Ascending aorta (tissue), 2 donors: ENCODE measurements around the gene CSMD2. TPM values are rescaled to one million over a fixed set of nuclear protein-coding genes. Genes with fewer than 3 reads are reported as not detected.

Experiments used
- DNase-seq, 2 donors: peaks; one replicate each; pipeline ENCODE4 v3.0.0-alpha.2; 2019; ENCODE audit warnings: low spot score in 2 of 2
- H3K27ac ChIP-seq, 2 donors: fragments of 200-600 bp; sonication (generic); one replicate each; pipeline ENCODE4 v1.5.1; 2016 to 2017; ENCODE audit warnings: mild to moderate bottlenecking in 1 of 2
- H3K27me3 ChIP-seq: fragments of 200-600 bp; sonication (generic); one replicate; pipeline ENCODE4 v1.5.1; 2017
- H3K36me3 ChIP-seq, 2 donors: fragments of 200-600 bp; sonication (generic); one replicate each; pipeline ENCODE4 v1.5.1; 2016
- H3K4me1 ChIP-seq, 2 donors: fragments of 200-600 bp; sonication (generic); one replicate each; pipeline ENCODE4 v1.5.1; 2016 to 2017; ENCODE audit warnings: mild to moderate bottlenecking in 1 of 2
- H3K4me3 ChIP-seq, 2 donors: fragments of 200-600 bp; sonication (generic); one replicate each; pipeline ENCODE4 v1.5.1; 2016 to 2017; ENCODE audit warnings: mild to moderate bottlenecking in 1 of 2
- H3K9me3 ChIP-seq, 2 donors: fragments of 200-600 bp; sonication (generic); one replicate each; pipeline ENCODE4 v1.5.1; 2016
- intact Hi-C: fragments of 100-400 bp; cut with DNase I; formaldehyde crosslinking; loops from one replicate; pipeline ENCODE4 v1.15.1; 2023
- total RNA-seq: library from RNA; depleted of rRNA; stranded (reverse); fragments of >200 nt; gene quantifications from one replicate; pipeline ENCODE4 v1.1.0, GENCODE V29; 2016
- TF ChIP-seq, protein P1 (sequence below), 3 experiments: fragments of 200-600 bp in 2 of 3; fragments of 450-650 bp in 1 of 3; sonication (generic) in 2 of 3; IDR thresholded peaks; one replicate each; pipeline ENCODE4 v1.5.1; 2016 to 2019; ENCODE audit warnings: antibody characterized with exemption in 3 of 3, mild to moderate bottlenecking in 1 of 3, moderate library complexity in 1 of 3

The CSMD2 gene
- total RNA-seq, 1 donor from 2014 or later: 10.9 TPM

DNA sequence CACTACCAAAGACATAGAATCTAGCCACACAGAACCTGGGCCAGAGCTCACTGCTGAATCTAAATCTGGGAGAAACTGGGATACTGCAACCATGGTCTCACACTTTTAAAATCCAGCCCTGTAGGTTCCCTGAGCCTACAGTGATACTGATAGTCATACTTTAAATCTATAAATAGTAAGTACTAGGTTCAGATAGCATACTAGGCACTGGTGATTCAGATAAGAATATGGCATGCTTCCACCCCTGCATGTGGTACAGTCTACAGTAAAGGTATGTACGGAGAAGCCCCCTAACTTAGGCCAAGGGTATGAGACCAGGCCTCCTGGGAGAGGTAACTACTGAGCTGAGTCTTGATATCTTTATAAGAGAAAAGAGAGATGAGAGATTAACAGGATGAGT is 494.5 kb downstream of the CSMD2 start:
- Histone ChIP-seq H3K9me3 (no peaks in the 10 kb centered on the region), H3K27ac (no peak overlapping the region), H3K4me1 (no peaks in the 10 kb centered on the region), H3K36me3 (no peaks in the 10 kb centered on the region), H3K27me3 (no peaks in the 10 kb centered on the region), H3K4me3 (no peak overlapping the region)
- intact Hi-C loops: no loop called here
- TF ChIP-seq, protein P1, sequence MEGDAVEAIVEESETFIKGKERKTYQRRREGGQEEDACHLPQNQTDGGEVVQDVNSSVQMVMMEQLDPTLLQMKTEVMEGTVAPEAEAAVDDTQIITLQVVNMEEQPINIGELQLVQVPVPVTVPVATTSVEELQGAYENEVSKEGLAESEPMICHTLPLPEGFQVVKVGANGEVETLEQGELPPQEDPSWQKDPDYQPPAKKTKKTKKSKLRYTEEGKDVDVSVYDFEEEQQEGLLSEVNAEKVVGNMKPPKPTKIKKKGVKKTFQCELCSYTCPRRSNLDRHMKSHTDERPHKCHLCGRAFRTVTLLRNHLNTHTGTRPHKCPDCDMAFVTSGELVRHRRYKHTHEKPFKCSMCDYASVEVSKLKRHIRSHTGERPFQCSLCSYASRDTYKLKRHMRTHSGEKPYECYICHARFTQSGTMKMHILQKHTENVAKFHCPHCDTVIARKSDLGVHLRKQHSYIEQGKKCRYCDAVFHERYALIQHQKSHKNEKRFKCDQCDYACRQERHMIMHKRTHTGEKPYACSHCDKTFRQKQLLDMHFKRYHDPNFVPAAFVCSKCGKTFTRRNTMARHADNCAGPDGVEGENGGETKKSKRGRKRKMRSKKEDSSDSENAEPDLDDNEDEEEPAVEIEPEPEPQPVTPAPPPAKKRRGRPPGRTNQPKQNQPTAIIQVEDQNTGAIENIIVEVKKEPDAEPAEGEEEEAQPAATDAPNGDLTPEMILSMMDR (IDR thresholded peaks at IDR 0.05): no peak
- DNase-seq: no peak

DNA sequence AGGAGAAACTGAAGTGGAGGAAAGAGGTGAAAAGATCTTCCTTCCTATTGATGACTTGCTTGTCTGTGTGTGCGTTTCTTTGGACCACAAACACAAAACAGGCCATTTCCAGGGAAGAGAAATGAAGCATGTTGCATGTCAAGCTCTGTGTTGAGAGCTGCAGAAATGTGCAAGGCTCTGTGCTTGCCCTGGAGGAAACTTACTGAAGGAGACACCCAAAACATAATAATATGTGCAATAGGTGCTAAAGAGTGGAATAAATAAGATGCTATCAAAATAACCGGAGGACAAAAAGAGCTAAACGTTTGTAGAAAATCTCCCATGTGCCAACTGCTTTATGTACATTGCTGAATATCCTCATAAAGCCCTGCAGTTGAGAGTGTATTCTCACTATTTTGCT is 496.3 kb downstream of the CSMD2 start:
- intact Hi-C loops: no loop called here
- TF ChIP-seq, protein P1 (IDR thresholded peaks at IDR 0.05): no peak
- H3K4me3 ChIP-seq: no peak overlapping the region

DNA sequence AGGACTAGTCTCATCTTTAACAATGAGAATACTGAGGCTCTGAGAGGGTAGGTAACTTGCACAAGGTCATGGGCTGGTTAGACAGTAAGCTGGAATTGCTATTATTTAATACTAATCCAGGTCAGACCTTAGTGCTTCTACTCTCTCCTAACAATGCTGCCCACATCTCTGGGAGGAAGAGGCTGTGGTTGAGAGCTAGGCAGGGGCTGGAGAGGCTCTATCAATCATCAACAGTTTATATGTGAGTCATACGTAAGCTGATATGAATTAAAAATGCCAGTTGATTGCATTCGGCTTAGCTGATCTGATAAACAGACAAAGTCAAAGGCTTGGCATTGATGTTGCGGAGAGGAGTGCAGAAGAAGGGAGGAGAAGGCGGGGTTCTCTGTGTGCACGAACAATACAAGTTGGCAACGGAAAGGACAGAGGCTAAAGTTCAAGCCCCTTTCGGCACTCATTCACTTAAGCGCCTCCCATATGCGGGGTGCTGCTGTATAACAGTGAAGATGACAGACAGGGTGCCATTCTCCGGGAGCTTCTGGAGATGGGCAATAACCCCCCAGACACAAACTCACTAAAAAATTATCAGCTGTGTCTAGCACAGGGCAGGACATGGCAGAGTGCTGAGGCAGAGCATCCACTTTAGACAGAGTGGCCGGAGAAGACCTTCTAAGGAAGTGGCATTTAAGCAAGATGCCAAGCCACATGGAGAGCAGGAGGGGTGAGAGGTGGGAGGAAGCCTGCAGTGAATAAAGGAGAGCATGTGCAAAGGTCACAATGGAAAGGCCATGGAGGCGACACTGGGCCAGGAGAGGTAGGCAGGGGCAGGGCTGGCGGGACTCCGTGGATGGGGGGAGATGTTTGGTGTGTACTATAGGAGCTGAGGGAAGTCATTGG is 497.4 kb downstream of the CSMD2 start:
- no peaks in the 10 kb centered on the region for H3K9me3 ChIP-seq
- H3K36me3 ChIP-seq: no peaks in the 10 kb centered on the region
- H3K4me3 ChIP-seq: no peak overlapping the region
- no peak for DNase-seq
- intact Hi-C loops: no loop called here
- TF ChIP-seq, protein P1 (IDR thresholded peaks at IDR 0.05): no peak
- no peaks in the 10 kb centered on the region for H3K27me3 ChIP-seq
- no peaks in the 10 kb centered on the region for H3K4me1 ChIP-seq
- no peak overlapping the region for H3K27ac ChIP-seq

More for the DNA sequence above, 496.3 kb downstream of the CSMD2 start:
- Histone ChIP-seq H3K9me3 (no peaks in the 10 kb centered on the region), H3K4me1 (no peaks in the 10 kb centered on the region), H3K27ac (no peak overlapping the region), H3K27me3 (no peaks in the 10 kb centered on the region), H3K36me3 (no peaks in the 10 kb centered on the region)
- DNase-seq: no peak

DNA sequence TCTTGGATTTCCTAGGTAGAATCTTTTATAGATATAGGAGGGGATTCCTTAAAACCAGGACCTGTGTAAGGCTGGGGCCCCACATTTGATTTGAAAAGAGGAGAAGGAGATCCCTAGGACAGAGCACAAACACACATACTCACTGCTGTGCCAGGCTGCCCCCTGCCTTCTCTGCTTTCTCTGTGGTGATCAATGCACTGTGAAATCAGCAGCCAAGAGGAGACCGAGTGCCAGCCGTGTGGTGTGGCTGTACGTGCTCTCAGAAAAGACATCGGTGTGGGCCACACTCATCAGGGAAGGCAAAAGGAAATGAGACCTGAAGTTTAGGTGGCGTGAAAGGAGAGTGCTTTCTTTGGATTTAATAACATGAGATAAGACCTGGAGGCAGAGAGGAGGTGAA is 498.4 kb downstream of the CSMD2 start:
- no peaks in the 10 kb centered on the region for H3K9me3 ChIP-seq
- no peak overlapping the region for H3K27ac ChIP-seq
- H3K4me1 ChIP-seq: no peaks in the 10 kb centered on the region
- H3K4me3 ChIP-seq: no peak overlapping the region
- no peak for DNase-seq
- H3K27me3 ChIP-seq: no peaks in the 10 kb centered on the region
- TF ChIP-seq, protein P1 (IDR thresholded peaks at IDR 0.05): no peak
- H3K36me3 ChIP-seq: no peaks in the 10 kb centered on the region
- intact Hi-C loops: no loop called here

DNA sequence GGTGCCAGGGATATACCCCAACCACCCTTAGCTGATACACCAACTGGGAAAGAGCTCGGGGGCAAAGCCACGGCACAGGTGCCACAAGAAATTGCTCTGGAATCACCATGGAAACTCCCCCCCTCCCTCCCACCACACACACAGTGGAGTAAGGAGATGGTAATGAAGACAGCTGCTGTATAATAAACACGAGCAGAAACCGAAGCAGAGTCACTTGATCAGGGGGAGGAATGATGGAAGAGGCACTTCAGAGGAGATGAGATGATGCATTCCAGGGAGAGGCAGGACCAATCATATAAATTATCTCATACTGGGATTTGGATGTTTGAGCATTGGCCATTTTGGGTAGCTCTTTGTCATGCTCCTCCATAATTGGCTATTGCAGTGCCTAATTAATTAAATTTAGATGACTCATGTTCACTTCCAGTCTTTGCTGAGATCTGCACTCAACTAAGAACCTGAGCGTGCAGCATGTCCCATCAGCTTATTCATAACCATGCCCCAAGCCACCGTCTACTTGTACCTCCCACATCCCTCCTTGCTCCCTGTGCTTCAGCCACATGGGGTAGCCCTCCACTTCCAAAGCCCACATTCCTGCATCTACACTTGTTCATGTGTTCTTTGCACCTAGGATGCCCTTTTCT is 503.1 kb downstream of the CSMD2 start:
- H3K27ac ChIP-seq: no peak overlapping the region
- intact Hi-C loops: no loop called here
- H3K9me3 ChIP-seq: no peaks in the 10 kb centered on the region
- no peaks in the 10 kb centered on the region for H3K36me3 ChIP-seq
- no peak for DNase-seq
- H3K27me3 ChIP-seq: no peaks in the 10 kb centered on the region
- no peak overlapping the region for H3K4me3 ChIP-seq
- TF ChIP-seq, protein P1 (IDR thresholded peaks at IDR 0.05): no peak
- H3K4me1 ChIP-seq: no peaks in the 10 kb centered on the region
